Activated CD8-positive, alpha-beta memory T cell treated with anti-CD3 and anti-CD28 coated beads, Interleukin-2, amount 10 ng/mL, durations not matched to agents 7 days and 5 days (primary cell): Measurements from ENCODE around the gene SPECC1L. TPM values are rescaled to one million over a fixed set of nuclear protein-coding genes. Genes with fewer than 3 reads are reported as not detected.
A peak's percentile ranks its signal among the peaks of the same experiment; 100 is the strongest.

Experiments used
- ATAC-seq: fragments of 150-1000 bp; cut with Tn5 transposase; one replicate; pipeline ENCODE4 v1.10.0; 2021; ENCODE audit warnings: moderate library complexity
- CTCF ChIA-PET: fragments of 350-600 bp; sonication (Branson Sonifier 250); formaldehyde crosslinking; loops from one replicate; lab custom pipeline; 2021; ENCODE audit warnings: antibody characterized with exemption; lab: Charles Lee
- DNase-seq: peaks from one replicate; pipeline ENCODE4 v3.0.0-alpha.2; 2020
- H3K27ac Mint-ChIP-seq: one replicate; pipeline ENCODE4 v1.8.0; 2021; ENCODE audit warnings: mild to moderate bottlenecking, mixed read lengths
- H3K27me3 Mint-ChIP-seq: one replicate; pipeline ENCODE4 v1.8.0; 2021; ENCODE audit warnings: mixed read lengths
- H3K36me3 Mint-ChIP-seq: one replicate; pipeline ENCODE4 v1.8.0; 2021; ENCODE audit warnings: mild to moderate bottlenecking, mixed read lengths
- H3K4me1 Mint-ChIP-seq: one replicate; pipeline ENCODE4 v1.8.0; 2021; ENCODE audit warnings: mixed read lengths
- H3K4me3 Mint-ChIP-seq: one replicate; pipeline ENCODE4 v1.8.0; 2021; ENCODE audit warnings: mild to moderate bottlenecking, moderate library complexity, mixed read lengths
- H3K9me3 Mint-ChIP-seq: one replicate; pipeline ENCODE4 v1.8.0; 2022; ENCODE audit warnings: low read depth, mixed read lengths
- total RNA-seq, 2 experiments: library from RNA; stranded (reverse); gene quantifications; one replicate each; pipeline ENCODE4 v1.2.3, GENCODE V29; 2021

The SPECC1L gene
- 10 to 100 TPM; 55.3 to 57.4 TPM for total RNA-seq

- H3K36me3 Mint-ChIP-seq: peaks cover 6% of the 10 kb centered on the region
- peaks cover 27% of the 10 kb centered on the region for H3K4me1 Mint-ChIP-seq
- peak within 1 kb of the TSS; percentile 81 for H3K27ac Mint-ChIP-seq
- H3K4me3 Mint-ChIP-seq: peak within 1 kb of the TSS; percentile 88
- peak; percentile 94 for DNase-seq
- CTCF ChIA-PET: interaction anchor here (1.0 to 1.6 kb wide), 3 partner anchors 28 to 113 kb away, joined by 3 to 4 read pairs (median 3); no protein-coding TSS in a partner anchor
- H3K27me3 Mint-ChIP-seq: no peaks in the 10 kb centered on the region
- peak; percentile 97 for ATAC-seq
- no peaks in the 10 kb centered on the region for H3K9me3 Mint-ChIP-seq
Measured at GRCh38 chr22:24270556-24271385, at the start of gene SPECC1L. TSS of gene SPECC1L (plus strand) at chr22:24270831. CDS start at chr22:24302232, 31,401 bp downstream.

GRCh38 chr22:24224468-24224867, 46.2 kb upstream of the SPECC1L start:
- Mint-ChIP-seq H3K4me1 (no peaks in the 10 kb centered on the region), H3K4me3 (no peak overlapping the region), H3K9me3 (no peaks in the 10 kb centered on the region), H3K27me3 (no peaks in the 10 kb centered on the region), H3K36me3 (peaks cover 3% of the 10 kb centered on the region), H3K27ac (no peak overlapping the region)
- CTCF ChIA-PET: interaction anchor here (1.2 to 1.3 kb wide), 2 partner anchors 10 to 19 kb away, joined by 3 to 4 read pairs; no protein-coding TSS in a partner anchor
- ATAC-seq (no peak), DNase-seq (no peak)

- Mint-ChIP-seq H3K9me3 (no peaks in the 10 kb centered on the region), H3K36me3 (peaks cover 3% of the 10 kb centered on the region), H3K4me1 (no peaks in the 10 kb centered on the region), H3K4me3 (no peak overlapping the region), H3K27ac (no peak overlapping the region), H3K27me3 (no peaks in the 10 kb centered on the region)
- ATAC-seq (no peak), DNase-seq (no peak)
- CTCF ChIA-PET: interaction anchor here (1.2 kb wide), 1 partner anchor 20 kb away, joined by 3 read pairs; no protein-coding TSS in a partner anchor
Measured at GRCh38 chr22:24225044-24225601, 45.5 kb upstream of the SPECC1L start.

GRCh38 chr22:24225951-24226350, 44.7 kb upstream of the SPECC1L start:
- Mint-ChIP-seq H3K27ac (no peak overlapping the region), H3K4me1 (no peaks in the 10 kb centered on the region), H3K4me3 (no peak overlapping the region), H3K27me3 (no peaks in the 10 kb centered on the region), H3K36me3 (peaks cover 3% of the 10 kb centered on the region), H3K9me3 (no peaks in the 10 kb centered on the region)
- CTCF ChIA-PET: interaction anchor here (3.0 kb wide), 1 partner anchor 9 kb away, joined by 8 read pairs; no protein-coding TSS in a partner anchor
- DNase-seq: no peak
- no peak for ATAC-seq

GRCh38 chr22:24230911-24231656, 39.5 kb upstream of the SPECC1L start:
- no peaks in the 10 kb centered on the region for H3K27me3 Mint-ChIP-seq
- DNase-seq (peak; percentile 74), ATAC-seq (peak; percentile 84)
- CTCF ChIA-PET: interaction anchor here (0.5 to 3.8 kb wide), 22 partner anchors 9 to 368 kb away, joined by 3 to 39 read pairs (median 4); no protein-coding TSS in a partner anchor
- peaks cover 3% of the 10 kb centered on the region for H3K4me1 Mint-ChIP-seq
- H3K36me3 Mint-ChIP-seq: peaks cover 2% of the 10 kb centered on the region
- no peak overlapping the region for H3K27ac Mint-ChIP-seq
- H3K9me3 Mint-ChIP-seq: no peaks in the 10 kb centered on the region
- no peak overlapping the region for H3K4me3 Mint-ChIP-seq

- no peak overlapping the region for H3K4me3 Mint-ChIP-seq
- H3K27me3 Mint-ChIP-seq: no peaks in the 10 kb centered on the region
- H3K4me1 Mint-ChIP-seq: peaks cover 4% of the 10 kb centered on the region
- CTCF ChIA-PET: interaction anchor here (0.5 to 3.8 kb wide), 16 partner anchors 10 to 311 kb away, joined by 3 to 39 read pairs (median 8); no protein-coding TSS in a partner anchor
- H3K9me3 Mint-ChIP-seq: no peaks in the 10 kb centered on the region
- no peak for ATAC-seq
- peaks cover 2% of the 10 kb centered on the region for H3K36me3 Mint-ChIP-seq
- H3K27ac Mint-ChIP-seq: no peak overlapping the region
- DNase-seq: no peak
Measured at GRCh38 chr22:24231706-24232105, 38.9 kb upstream of the SPECC1L start.

- no peak for DNase-seq
- Mint-ChIP-seq H3K27me3 (no peaks in the 10 kb centered on the region), H3K9me3 (no peaks in the 10 kb centered on the region), H3K27ac (no peak overlapping the region), H3K36me3 (peaks cover 2% of the 10 kb centered on the region), H3K4me1 (peaks cover 5% of the 10 kb centered on the region), H3K4me3 (no peak overlapping the region)
- CTCF ChIA-PET: interaction anchor here (1.2 to 3.8 kb wide), 10 partner anchors 9 to 75 kb away, joined by 3 to 39 read pairs (median 12); no protein-coding TSS in a partner anchor
- ATAC-seq: no peak
Measured at GRCh38 chr22:24232124-24232523, 38.5 kb upstream of the SPECC1L start.

- Mint-ChIP-seq H3K4me3 (no peak overlapping the region), H3K9me3 (no peaks in the 10 kb centered on the region), H3K36me3 (no peaks in the 10 kb centered on the region), H3K27ac (no peak overlapping the region), H3K27me3 (no peaks in the 10 kb centered on the region), H3K4me1 (peaks cover 6% of the 10 kb centered on the region)
- CTCF ChIA-PET: interaction anchor here (1.2 to 3.8 kb wide), 4 partner anchors 9 to 76 kb away, joined by 3 to 39 read pairs (median 7); no protein-coding TSS in a partner anchor
- no peak for DNase-seq
- no peak for ATAC-seq
Measured at GRCh38 chr22:24232725-24233124, 37.9 kb upstream of the SPECC1L start.

GRCh38 chr22:24233235-24233634, 37.4 kb upstream of the SPECC1L start:
- Mint-ChIP-seq H3K27me3 (no peaks in the 10 kb centered on the region), H3K27ac (no peak overlapping the region), H3K36me3 (no peaks in the 10 kb centered on the region), H3K4me1 (peaks cover 6% of the 10 kb centered on the region), H3K4me3 (no peak overlapping the region), H3K9me3 (no peaks in the 10 kb centered on the region)
- CTCF ChIA-PET: interaction anchor here (1.3 to 3.8 kb wide), 2 partner anchors 8 to 77 kb away, joined by 3 to 39 read pairs; no protein-coding TSS in a partner anchor
- ATAC-seq: no peak
- DNase-seq: no peak

- Mint-ChIP-seq H3K4me3 (no peak overlapping the region), H3K4me1 (peaks cover 6% of the 10 kb centered on the region), H3K27me3 (no peaks in the 10 kb centered on the region), H3K9me3 (no peaks in the 10 kb centered on the region), H3K36me3 (no peaks in the 10 kb centered on the region), H3K27ac (no peak overlapping the region)
- CTCF ChIA-PET: interaction anchor here (1.1 to 3.8 kb wide), 3 partner anchors 8 to 14 kb away, joined by 3 to 39 read pairs (median 4); no protein-coding TSS in a partner anchor
- no peak for DNase-seq
- ATAC-seq: no peak
Measured at GRCh38 chr22:24233816-24234215, 36.8 kb upstream of the SPECC1L start.

GRCh38 chr22:24235315-24235714, 35.3 kb upstream of the SPECC1L start:
- DNase-seq: no peak
- no peak for ATAC-seq
- Mint-ChIP-seq H3K27ac (no peak overlapping the region), H3K27me3 (no peaks in the 10 kb centered on the region), H3K36me3 (no peaks in the 10 kb centered on the region), H3K4me1 (peaks cover 9% of the 10 kb centered on the region), H3K9me3 (no peaks in the 10 kb centered on the region), H3K4me3 (no peak overlapping the region)
- CTCF ChIA-PET: interaction anchor here (0.8 to 1.3 kb wide), 4 partner anchors 7 to 190 kb away, joined by 3 to 5 read pairs (median 3); no protein-coding TSS in a partner anchor

- H3K36me3 Mint-ChIP-seq: no peaks in the 10 kb centered on the region
- CTCF ChIA-PET: no interaction called here
- H3K4me1 Mint-ChIP-seq: peaks cover 18% of the 10 kb centered on the region
- no peak overlapping the region for H3K27ac Mint-ChIP-seq
- H3K9me3 Mint-ChIP-seq: no peaks in the 10 kb centered on the region
- no peaks in the 10 kb centered on the region for H3K27me3 Mint-ChIP-seq
- ATAC-seq (no peak), DNase-seq (no peak)
- H3K4me3 Mint-ChIP-seq: no peak overlapping the region
Measured at GRCh38 chr22:24236656-24237055, 34.0 kb upstream of the SPECC1L start.
